ENCODE measurements around the gene NARF.

Gene NARF

GRCh38 chr17:82438401-82439193, 19.9 kb upstream of the NARF start:
- TF ChIP-seq CTCF (conservative IDR thresholded peaks at IDR 0.05; ENCODE audit: control insufficient read depth, insufficient read depth, low read depth, low read length) = no peak
- DNase-seq (ENCODE audit: low read depth) = no peak
- no peak overlapping the region for H3K4me3 ChIP-seq (ENCODE audit: control insufficient read depth, low read depth, low read length)

DNA sequence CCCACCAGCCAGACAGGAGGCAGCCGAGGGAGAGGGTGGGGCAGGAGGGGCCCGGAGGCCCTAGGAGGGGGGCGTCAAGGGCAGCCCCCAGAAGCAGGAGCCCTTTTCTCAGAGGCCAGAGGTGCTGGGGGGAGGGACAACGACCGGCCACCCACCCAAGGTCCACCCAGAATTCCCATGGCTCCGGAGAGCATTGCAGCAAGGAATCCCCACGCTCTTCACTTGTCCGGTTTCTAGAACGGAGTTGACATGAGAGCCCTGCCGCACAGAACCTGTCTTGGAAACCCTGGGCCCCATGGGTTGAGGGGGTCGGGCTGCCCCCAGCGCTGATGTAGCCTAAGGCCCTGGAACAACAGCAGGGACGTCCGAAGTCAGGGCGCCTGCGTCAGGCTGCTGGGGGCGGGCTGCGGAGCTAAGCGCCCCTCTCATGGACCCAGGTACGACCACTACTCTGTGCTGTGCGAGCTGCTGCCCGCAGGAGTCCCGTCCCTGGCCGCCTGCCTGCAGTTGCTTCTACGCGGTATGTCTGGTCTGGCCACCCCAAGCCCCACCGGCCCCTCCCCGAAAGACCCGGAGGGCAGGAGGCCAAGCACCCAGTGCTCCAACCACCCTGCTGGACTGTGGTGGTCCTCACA, 19.2 kb upstream of the NARF start:
- TF ChIP-seq CTCF (conservative IDR thresholded peaks at IDR 0.05; ENCODE audit: control insufficient read depth, insufficient read depth, low read depth, low read length) = no peak
- DNase-seq (ENCODE audit: low read depth) = no peak

DNA sequence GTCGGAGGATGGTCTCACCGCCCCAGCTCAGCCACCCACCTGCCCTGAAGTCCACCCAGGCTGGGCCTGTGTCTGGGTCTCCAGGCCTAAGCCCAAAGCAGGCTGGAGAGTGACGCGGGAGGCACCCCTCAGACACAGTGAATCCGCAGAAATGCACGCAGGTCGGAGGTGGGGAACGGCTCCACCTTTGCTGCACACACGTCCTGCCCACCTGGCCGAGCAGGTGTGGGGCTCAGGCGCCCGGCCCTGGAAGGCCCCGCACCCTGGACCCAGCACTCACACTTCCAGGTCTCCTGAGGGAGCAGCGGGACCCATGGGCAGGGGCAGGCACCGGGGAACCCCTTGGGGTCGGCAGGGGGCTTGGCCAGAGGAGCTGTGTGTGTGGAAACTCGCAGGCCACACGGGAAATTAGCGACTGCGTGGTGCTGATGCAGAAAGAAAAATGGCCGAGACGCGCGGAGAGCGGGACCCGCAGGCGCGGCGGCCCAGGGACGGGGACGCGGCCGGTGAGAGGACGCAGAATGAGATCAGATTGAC, 18.6 kb upstream of the NARF start:
- H3K4me3 ChIP-seq (ENCODE audit: control insufficient read depth, low read depth, low read length) = no peak overlapping the region
- no peak for DNase-seq (ENCODE audit: low read depth)
- TF ChIP-seq CTCF (conservative IDR thresholded peaks at IDR 0.05; ENCODE audit: control insufficient read depth, insufficient read depth, low read depth, low read length) = no peak

More for the DNA sequence above, 19.2 kb upstream of the NARF start:
- no peak overlapping the region for H3K4me3 ChIP-seq (ENCODE audit: control insufficient read depth, low read depth, low read length)

GRCh38 chr17:82440469-82440981, 18.0 kb upstream of the NARF start:
- TF ChIP-seq CTCF (conservative IDR thresholded peaks at IDR 0.05; ENCODE audit: control insufficient read depth, insufficient read depth, low read depth, low read length) = no peak
- no peak for DNase-seq (ENCODE audit: low read depth)
- no peak overlapping the region for H3K4me3 ChIP-seq (ENCODE audit: control insufficient read depth, low read depth, low read length)

GRCh38 chr17:82440991-82441627, 17.4 kb upstream of the NARF start:
- no peak overlapping the region for H3K4me3 ChIP-seq (ENCODE audit: control insufficient read depth, low read depth, low read length)
- no peak for TF ChIP-seq CTCF (conservative IDR thresholded peaks at IDR 0.05; ENCODE audit: control insufficient read depth, insufficient read depth, low read depth, low read length)
- no peak for DNase-seq (ENCODE audit: low read depth)

- no peak for DNase-seq (ENCODE audit: low read depth)
- TF ChIP-seq CTCF (conservative IDR thresholded peaks at IDR 0.05; ENCODE audit: control insufficient read depth, insufficient read depth, low read depth, low read length) = no peak
- no peak overlapping the region for H3K4me3 ChIP-seq (ENCODE audit: control insufficient read depth, low read depth, low read length)
Observed at GRCh38 chr17:82441691-82442487, 16.7 kb upstream of the NARF start.

All from fibroblast of mammary gland (primary cell).